Adrenal gland (tissue), 12 donors: ENCODE data around the gene LINC01488. TPM values are rescaled to one million over a fixed set of nuclear protein-coding genes. Genes with fewer than 3 reads are reported as not detected.

Experiments used
- DNase-seq, 7 donors: peaks; one replicate each; pipeline ENCODE4 v3.0.0-alpha.2; 2019 to 2020
- H3K27ac ChIP-seq, 5 donors: fragments of 200-600 bp; sonication (generic) in 4 of 5; 1 replicate in 3 of 5; 2 replicates in 2 of 5; pipeline versions ENCODE4 v1.5.1 to v1.8.0; 2016 to 2020; ENCODE audit warnings: mild to moderate bottlenecking in 1 of 5
- H3K27me3 ChIP-seq: fragments of 200-600 bp; 2 replicates; pipeline ENCODE4 v1.8.0; 2021
- H3K36me3 ChIP-seq, 2 donors: fragments of 200-600 bp; replicated peaks in 1 of 2; 1 replicate in 1 of 2; 2 replicates in 1 of 2; pipeline versions ENCODE4 v1.5.1 to v1.8.0; 2018 to 2022
- H3K4me1 ChIP-seq, 2 donors: fragments of 200-600 bp; replicated peaks in 1 of 2; 1 replicate in 1 of 2; 2 replicates in 1 of 2; pipeline versions ENCODE4 v1.5.1 to v1.8.0; 2018 to 2021
- H3K4me3 ChIP-seq, 4 donors: fragments of 200-600 bp; sonication (generic) in 3 of 4; one replicate each; pipeline ENCODE4 v1.5.1; 2016 to 2018
- H3K9me3 ChIP-seq, 3 donors: fragments of 200-600 bp; sonication (generic) in 1 of 3; replicated peaks in 1 of 3; 1 replicate in 2 of 3; 2 replicates in 1 of 3; pipeline versions ENCODE4 v1.5.1 to v1.8.0; 2016 to 2021
- CTCF ChIP-seq, 6 experiments: fragments of 450-650 bp in 4 of 6; fragments of 200-600 bp in 2 of 6; sonication (generic) in 1 of 6; IDR thresholded peaks; 1 replicate in 5 of 6; 2 replicates in 1 of 6; pipeline versions ENCODE4 v1.5.1 to v1.8.0; 2016 to 2021; ENCODE audit warnings: antibody characterized with exemption in 6 of 6, mild to moderate bottlenecking in 2 of 6, moderate library complexity in 1 of 6
- POLR2A ChIP-seq, 2 donors: fragments of 450-650 bp; IDR thresholded peaks; one replicate each; pipeline ENCODE4 v1.6.1; 2017; ENCODE audit warnings: antibody characterized with exemption in 2 of 2, mild to moderate bottlenecking in 2 of 2, moderate library complexity in 1 of 2
- WGBS, 4 donors: extraction: QIAGEN DNeasy Blood & Tissue Kit in 2 of 4; methylation state at CpG; one replicate each; pipeline versions ENCODE4 v1.1.5 to v1.1.7; 2013 to 2017; 5-methylcytosine and 5-hydroxymethylcytosine counted together
- intact Hi-C, 2 donors: fragments of 100-400 bp; cut with DNase I; formaldehyde crosslinking; loops; one replicate each; pipeline versions ENCODE4 v1.14.1 to v1.15.0; 2022 to 2023
- polyA plus RNA-seq, 3 donors: library from polyadenylated mRNA; stranded (reverse); fragments of 200-250 nt in 2 of 3; fragments of 350-450 nt in 1 of 3; fragmentation: Illumina TruSeq in 1 of 3; extraction: RNeasy Lipid Tissue Mini Kit (QIAGEN cat#74804) in 1 of 3; gene quantifications; one replicate each; pipeline ENCODE4 v1.2.3, GENCODE V29; 2013 to 2014
- total RNA-seq, 9 donors: library from RNA; depleted of rRNA in 4 of 9; stranded (reverse); fragments of >200 nt in 4 of 9; fragments of 120-200 nt in 1 of 9; fragmentation: NEBNext Ultra II Directional in 1 of 9; extraction: Animal tissue kit (Norgen Biotek cat#: 25700) in 1 of 9; gene quantifications; one replicate each; pipeline versions ENCODE4 v1.1.0 to v1.2.4, GENCODE V29; 2013 to 2023
- donor health status: healthy with polysubstance abuse.
- donor health status: Bipolar disorder and iron deficiency.
- donor health status: DM: yes; HTN: yes; CAD: no.
- donor health status: DM: no; HTN: no; CAD: no.
- donor health status: DM: no; HTN: no; CAD: no.
- donor health status: DM: yes; HTN: yes; CAD: no.

Gene LINC01488
- total and polyA plus RNA-seq, 12 donors = not detected

GRCh38 chr11:69479591-69480271 is 1.7 kb upstream of the LINC01488 start:
- no peaks in the 10 kb centered on the region for H3K4me1 ChIP-seq
- no peaks in the 10 kb centered on the region for H3K27me3 ChIP-seq
- H3K9me3 ChIP-seq = no peaks in the 10 kb centered on the region
- H3K36me3 ChIP-seq = no peaks in the 10 kb centered on the region
- DNase-seq = no peak
- intact Hi-C loops = no loop called here
- no peak overlapping the region for H3K27ac ChIP-seq
- H3K4me3 ChIP-seq = no peak overlapping the region
- TF ChIP-seq CTCF (IDR thresholded peaks at IDR 0.05) (no peak), POLR2A (IDR thresholded peaks at IDR 0.05) (no peak)
- 83 to 86% (median 84%) methylated on average over 13 to 19 of the region's 19 CpGs for WGBS, 4 donors

GRCh38 chr11:69480547-69481392 is 693 bp upstream of the LINC01488 start:
- Histone ChIP-seq H3K27me3 (no peaks in the 10 kb centered on the region), H3K4me1 (no peaks in the 10 kb centered on the region), H3K9me3 (no peaks in the 10 kb centered on the region), H3K27ac (no peak overlapping the region), H3K4me3 (no peak overlapping the region), H3K36me3 (no peaks in the 10 kb centered on the region)
- intact Hi-C loops = no loop called here
- no peak for TF ChIP-seq POLR2A (IDR thresholded peaks at IDR 0.05)
- TF ChIP-seq CTCF (IDR thresholded peaks at IDR 0.05) = no peak
- peak in 2 of 7 donors; percentile 14 to 42 for DNase-seq
- WGBS, 4 donors = 75 to 79% (median 77%) methylated on average over 7 to 13 of the region's 13 CpGs

- Histone ChIP-seq H3K27me3 (no peaks in the 10 kb centered on the region), H3K9me3 (no peaks in the 10 kb centered on the region), H3K36me3 (no peaks in the 10 kb centered on the region), H3K4me1 (no peaks in the 10 kb centered on the region), H3K4me3 (no peak overlapping the region), H3K27ac (no peak overlapping the region)
- intact Hi-C loops = no loop called here
- TF ChIP-seq POLR2A (IDR thresholded peaks at IDR 0.05) (no peak), CTCF (IDR thresholded peaks at IDR 0.05) (no peak)
- WGBS, 4 donors = 72 to 81% (median 76%) methylated on average over 2 of the region's 2 CpGs
- DNase-seq = no peak
These were observed 859 bp downstream of the LINC01488 start for GRCh38 chr11:69482322-69482721.

GRCh38 chr11:69483170-69483569 is 1.7 kb downstream of the LINC01488 start:
- TF ChIP-seq POLR2A (IDR thresholded peaks at IDR 0.05) = no peak
- no peak for TF ChIP-seq CTCF (IDR thresholded peaks at IDR 0.05)
- intact Hi-C loops = no loop called here
- 88 to 92% (median 90%) methylated on average over 3 of the region's 3 CpGs for WGBS, 4 donors
- Histone ChIP-seq H3K27me3 (no peaks in the 10 kb centered on the region), H3K4me1 (no peaks in the 10 kb centered on the region), H3K36me3 (no peaks in the 10 kb centered on the region), H3K27ac (no peak overlapping the region), H3K9me3 (no peaks in the 10 kb centered on the region), H3K4me3 (no peak overlapping the region)
- no peak for DNase-seq
